DND-41 (cell line): Measurements from ENCODE around the gene ADK.

Experiments
- ATAC-seq: fragments of 200-7000 bp; cut with Tn5 transposase; 3 replicates; pipeline ENCODE4 v1.9.1; 2021; ENCODE audit warnings: low read depth; ENCODE audit not compliant: insufficient read depth
- DNase-seq: peaks from one replicate; pipeline ENCODE4 v3.0.0-alpha.2; 2020
- H2AFZ ChIP-seq: 2 replicates; pipeline ENCODE4 v1.6.0; 2012; ENCODE audit warnings: low read depth, low read length
- H3K27ac ChIP-seq: 2 replicates; pipeline ENCODE4 v1.5.1; 2012; ENCODE audit warnings: low read length, inconsistent platforms
- H3K27me3 ChIP-seq: fragments of 200-600 bp; sonication (generic); 2 replicates; pipeline ENCODE4 v1.6.0; 2012; ENCODE audit warnings: low read length, mild to moderate bottlenecking, inconsistent platforms; ENCODE audit not compliant: insufficient read depth, poor library complexity
- H3K36me3 ChIP-seq: 2 replicates; pipeline ENCODE4 v1.5.1; 2012; ENCODE audit warnings: low read length, inconsistent platforms; ENCODE audit not compliant: insufficient read depth
- H3K4me1 ChIP-seq: 2 replicates; pipeline ENCODE4 v1.5.1; 2012; ENCODE audit warnings: mild to moderate bottlenecking, low read length; ENCODE audit not compliant: insufficient read depth
- H3K4me2 ChIP-seq: 2 replicates; pipeline ENCODE4 v1.6.0; 2012; ENCODE audit warnings: mild to moderate bottlenecking, moderate library complexity, low read length, inconsistent platforms; ENCODE audit not compliant: insufficient read depth
- H3K4me3 ChIP-seq, 2 experiments: fragments of 200-600 bp in 1 of 2; shearing (Covaris generic) in 1 of 2; 2 replicates each; pipeline ENCODE4 v1.5.1; 2012 to 2016; ENCODE audit warnings: inconsistent platforms in 2 of 2, low read length in 2 of 2, mild to moderate bottlenecking in 2 of 2, low read depth in 1 of 2, moderate library complexity in 1 of 2
- H3K79me2 ChIP-seq: 2 replicates; pipeline ENCODE4 v1.6.0; 2012; ENCODE audit warnings: low read length, inconsistent platforms; ENCODE audit not compliant: insufficient read depth
- H3K9ac ChIP-seq: 2 replicates; pipeline ENCODE4 v1.6.0; 2012; ENCODE audit warnings: low read depth, mild to moderate bottlenecking, inconsistent platforms, low read length, moderate library complexity
- H3K9me3 ChIP-seq: 2 replicates; pipeline ENCODE4 v1.5.1; 2012; ENCODE audit warnings: low read length, moderate library complexity, mild to moderate bottlenecking, inconsistent platforms; ENCODE audit not compliant: insufficient read depth, severe bottlenecking
- H4K20me1 ChIP-seq: 2 replicates; pipeline ENCODE4 v1.6.0; 2012; ENCODE audit warnings: low read length; ENCODE audit not compliant: insufficient read depth
- EZH2 ChIP-seq: IDR thresholded peaks from 3 replicates; pipeline ENCODE4 v1.6.1; 2012; ENCODE audit warnings: borderline replicate concordance, low read depth, mild to moderate bottlenecking, moderate library complexity, low read length, inconsistent platforms; ENCODE audit not compliant: severe bottlenecking
- TF ChIP-seq, protein P1 (sequence below): IDR thresholded peaks from 2 replicates; pipeline ENCODE4 v1.5.1; 2012; ENCODE audit warnings: borderline replicate concordance, low read length, moderate library complexity, mild to moderate bottlenecking; ENCODE audit not compliant: poor library complexity, severe bottlenecking; ENCODE audit errors: extremely low read depth

Gene ADK

GRCh38 chr10:74363727-74364126, 212.7 kb downstream of the ADK start:
- no peaks in the 10 kb centered on the region for H3K27me3 ChIP-seq
- no peak overlapping the region for H3K4me3 ChIP-seq
- no peak for TF ChIP-seq EZH2
- TF ChIP-seq, protein P1, sequence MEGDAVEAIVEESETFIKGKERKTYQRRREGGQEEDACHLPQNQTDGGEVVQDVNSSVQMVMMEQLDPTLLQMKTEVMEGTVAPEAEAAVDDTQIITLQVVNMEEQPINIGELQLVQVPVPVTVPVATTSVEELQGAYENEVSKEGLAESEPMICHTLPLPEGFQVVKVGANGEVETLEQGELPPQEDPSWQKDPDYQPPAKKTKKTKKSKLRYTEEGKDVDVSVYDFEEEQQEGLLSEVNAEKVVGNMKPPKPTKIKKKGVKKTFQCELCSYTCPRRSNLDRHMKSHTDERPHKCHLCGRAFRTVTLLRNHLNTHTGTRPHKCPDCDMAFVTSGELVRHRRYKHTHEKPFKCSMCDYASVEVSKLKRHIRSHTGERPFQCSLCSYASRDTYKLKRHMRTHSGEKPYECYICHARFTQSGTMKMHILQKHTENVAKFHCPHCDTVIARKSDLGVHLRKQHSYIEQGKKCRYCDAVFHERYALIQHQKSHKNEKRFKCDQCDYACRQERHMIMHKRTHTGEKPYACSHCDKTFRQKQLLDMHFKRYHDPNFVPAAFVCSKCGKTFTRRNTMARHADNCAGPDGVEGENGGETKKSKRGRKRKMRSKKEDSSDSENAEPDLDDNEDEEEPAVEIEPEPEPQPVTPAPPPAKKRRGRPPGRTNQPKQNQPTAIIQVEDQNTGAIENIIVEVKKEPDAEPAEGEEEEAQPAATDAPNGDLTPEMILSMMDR, result no peak
- H3K4me1 ChIP-seq, result no peaks in the 10 kb centered on the region
- no peak overlapping the region for H3K9ac ChIP-seq
- H2AFZ ChIP-seq, result no peak overlapping the region
- H4K20me1 ChIP-seq, result no peaks in the 10 kb centered on the region
- DNase-seq (no peak), ATAC-seq (no peak)
- H3K9me3 ChIP-seq, result peaks cover 15% of the 10 kb centered on the region
- H3K4me2 ChIP-seq, result no peak overlapping the region
- H3K79me2 ChIP-seq, result no peaks in the 10 kb centered on the region
- H3K36me3 ChIP-seq, result peaks cover 14% of the 10 kb centered on the region
- H3K27ac ChIP-seq, result no peak overlapping the region

GRCh38 chr10:74365109-74365508, 214.1 kb downstream of the ADK start:
- H3K27ac ChIP-seq, result no peak overlapping the region
- H2AFZ ChIP-seq, result no peak overlapping the region
- peaks cover 15% of the 10 kb centered on the region for H3K9me3 ChIP-seq
- H3K79me2 ChIP-seq, result no peaks in the 10 kb centered on the region
- H3K9ac ChIP-seq, result no peak overlapping the region
- H3K27me3 ChIP-seq, result no peaks in the 10 kb centered on the region
- H4K20me1 ChIP-seq, result no peaks in the 10 kb centered on the region
- no peak for TF ChIP-seq EZH2
- TF ChIP-seq, protein P1, result no peak
- H3K36me3 ChIP-seq, result peaks cover 14% of the 10 kb centered on the region
- no peak for DNase-seq
- H3K4me3 ChIP-seq, result no peak overlapping the region
- no peak overlapping the region for H3K4me2 ChIP-seq
- H3K4me1 ChIP-seq, result no peaks in the 10 kb centered on the region
- no peak for ATAC-seq

GRCh38 chr10:74371696-74372095, 220.7 kb downstream of the ADK start:
- ATAC-seq (no peak), DNase-seq (no peak)
- Histone ChIP-seq H4K20me1 (no peaks in the 10 kb centered on the region), H3K27me3 (no peaks in the 10 kb centered on the region), H3K9me3 (no peaks in the 10 kb centered on the region), H3K4me3 (no peak overlapping the region), H3K4me1 (no peaks in the 10 kb centered on the region), H3K27ac (no peak overlapping the region), H3K4me2 (no peak overlapping the region), H3K36me3 (0 out of 2 replicates have a peak, but pooled peaks cover 12% of the 10 kb centered on the region), H2AFZ (no peak overlapping the region), H3K9ac (no peak overlapping the region), H3K79me2 (no peaks in the 10 kb centered on the region)
- TF ChIP-seq, protein P1, result no peak
- no peak for TF ChIP-seq EZH2

DNA sequence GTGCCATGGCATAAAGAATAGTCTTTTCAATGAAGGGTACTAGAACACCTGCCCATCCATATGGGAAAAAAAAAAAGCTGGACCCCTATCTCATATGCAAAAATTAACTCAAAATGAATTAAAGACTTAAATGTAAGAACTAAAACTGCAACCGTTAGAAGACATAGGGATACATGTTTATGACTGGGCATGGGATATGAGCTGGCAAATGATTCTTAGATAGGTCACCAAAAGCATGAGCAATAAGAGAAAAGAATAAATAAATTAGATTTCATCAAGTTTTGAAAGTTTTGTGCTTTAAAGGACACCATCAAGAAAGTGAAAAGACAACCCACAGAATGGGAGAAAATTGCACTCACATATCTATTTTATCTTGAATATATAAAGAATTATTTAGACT, 222.0 kb downstream of the ADK start:
- Histone ChIP-seq H3K79me2 (no peaks in the 10 kb centered on the region), H3K27ac (no peak overlapping the region), H3K9me3 (no peaks in the 10 kb centered on the region), H3K9ac (no peak overlapping the region), H3K4me2 (no peak overlapping the region), H3K4me3 (no peak overlapping the region), H2AFZ (no peak overlapping the region), H4K20me1 (no peaks in the 10 kb centered on the region), H3K27me3 (no peaks in the 10 kb centered on the region), H3K36me3 (0 out of 2 replicates have a peak, but pooled peaks cover 12% of the 10 kb centered on the region), H3K4me1 (no peaks in the 10 kb centered on the region)
- no peak for DNase-seq
- no peak for ATAC-seq
- no peak for TF ChIP-seq EZH2
- TF ChIP-seq, protein P1, result no peak
